Right atrium auricular region (tissue), 2 donors: ENCODE data around the gene TMEM156. TPM values are rescaled to one million over a fixed set of nuclear protein-coding genes. Genes with fewer than 3 reads are reported as not detected.
"Not testable (repeated sequence)": the region's sequence is repeated elsewhere in the genome, so short reads cannot be mapped to it uniquely, and the experiment has no call there.

Experiments
- DNase-seq: peaks from one replicate; pipeline ENCODE4 v3.0.0-alpha.2; 2019; ENCODE audit warnings: low spot score
- H3K27ac ChIP-seq, 2 donors: fragments of 200-600 bp; sonication (generic); 1 replicate in 1 of 2; 2 replicates in 1 of 2; pipeline ENCODE4 v1.5.1; 2016 to 2019
- H3K27me3 ChIP-seq, 2 donors: fragments of 200-600 bp; sonication (generic); one replicate each; pipeline versions ENCODE4 v1.5.1 to v1.6.0; 2017 to 2019
- H3K36me3 ChIP-seq: fragments of 200-600 bp; sonication (generic); one replicate; pipeline ENCODE4 v1.5.1; 2016
- H3K4me1 ChIP-seq, 2 donors: fragments of 200-600 bp; sonication (generic); one replicate each; pipeline versions ENCODE4 v1.5.1 to v1.6.0; 2017 to 2019
- H3K4me3 ChIP-seq, 2 donors: fragments of 200-600 bp; sonication (generic); 1 replicate in 1 of 2; 2 replicates in 1 of 2; pipeline ENCODE4 v1.5.1; 2017 to 2019; ENCODE audit warnings: mild to moderate bottlenecking in 1 of 2, moderate library complexity in 1 of 2
- H3K9me3 ChIP-seq, 2 donors: fragments of 200-600 bp; sonication (generic); one replicate each; pipeline ENCODE4 v1.5.1; 2019
- total RNA-seq, 2 donors: library from RNA; depleted of rRNA; stranded (reverse); fragments of >200 nt; gene quantifications; one replicate each; pipeline ENCODE4 v1.1.0, GENCODE V29; 2016
- TF ChIP-seq, protein P1 (sequence below), 2 donors: fragments of 200-600 bp; sonication (generic); IDR thresholded peaks; one replicate each; pipeline ENCODE4 v1.5.1; 2019; ENCODE audit warnings: antibody characterized with exemption in 2 of 2

Gene TMEM156
- total RNA-seq, 2 donors from 2014 or later: not detected

DNA sequence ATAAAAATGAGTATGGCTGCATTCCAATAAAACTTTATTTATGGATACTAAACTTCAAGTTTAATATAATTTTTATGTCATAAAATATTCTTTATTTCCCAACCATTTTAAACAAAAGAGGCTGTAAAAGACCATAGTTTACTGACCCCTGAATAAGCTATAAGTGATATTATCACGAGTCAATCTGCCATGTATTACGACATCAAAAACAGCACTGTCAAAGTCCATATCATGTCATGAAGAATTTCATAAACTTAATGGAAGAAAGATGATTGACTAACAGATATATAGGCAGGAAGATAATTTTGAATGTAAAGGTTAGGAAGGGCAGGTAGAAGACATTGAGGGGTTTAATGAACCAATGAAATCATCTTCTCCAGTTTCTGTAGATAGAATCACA lies 18.2 kb downstream of the TMEM156 start:
- Histone ChIP-seq H3K36me3 (no peaks in the 10 kb centered on the region), H3K27ac (no peak overlapping the region), H3K9me3 (peaks cover 0 to 10% of the 10 kb centered on the region in 2 donors), H3K4me3 (no peak overlapping the region), H3K27me3 (no peaks in the 10 kb centered on the region), H3K4me1 (no peaks in the 10 kb centered on the region)
- TF ChIP-seq, protein P1, sequence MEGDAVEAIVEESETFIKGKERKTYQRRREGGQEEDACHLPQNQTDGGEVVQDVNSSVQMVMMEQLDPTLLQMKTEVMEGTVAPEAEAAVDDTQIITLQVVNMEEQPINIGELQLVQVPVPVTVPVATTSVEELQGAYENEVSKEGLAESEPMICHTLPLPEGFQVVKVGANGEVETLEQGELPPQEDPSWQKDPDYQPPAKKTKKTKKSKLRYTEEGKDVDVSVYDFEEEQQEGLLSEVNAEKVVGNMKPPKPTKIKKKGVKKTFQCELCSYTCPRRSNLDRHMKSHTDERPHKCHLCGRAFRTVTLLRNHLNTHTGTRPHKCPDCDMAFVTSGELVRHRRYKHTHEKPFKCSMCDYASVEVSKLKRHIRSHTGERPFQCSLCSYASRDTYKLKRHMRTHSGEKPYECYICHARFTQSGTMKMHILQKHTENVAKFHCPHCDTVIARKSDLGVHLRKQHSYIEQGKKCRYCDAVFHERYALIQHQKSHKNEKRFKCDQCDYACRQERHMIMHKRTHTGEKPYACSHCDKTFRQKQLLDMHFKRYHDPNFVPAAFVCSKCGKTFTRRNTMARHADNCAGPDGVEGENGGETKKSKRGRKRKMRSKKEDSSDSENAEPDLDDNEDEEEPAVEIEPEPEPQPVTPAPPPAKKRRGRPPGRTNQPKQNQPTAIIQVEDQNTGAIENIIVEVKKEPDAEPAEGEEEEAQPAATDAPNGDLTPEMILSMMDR (IDR thresholded peaks at IDR 0.05): no peak
- no peak for DNase-seq

DNA sequence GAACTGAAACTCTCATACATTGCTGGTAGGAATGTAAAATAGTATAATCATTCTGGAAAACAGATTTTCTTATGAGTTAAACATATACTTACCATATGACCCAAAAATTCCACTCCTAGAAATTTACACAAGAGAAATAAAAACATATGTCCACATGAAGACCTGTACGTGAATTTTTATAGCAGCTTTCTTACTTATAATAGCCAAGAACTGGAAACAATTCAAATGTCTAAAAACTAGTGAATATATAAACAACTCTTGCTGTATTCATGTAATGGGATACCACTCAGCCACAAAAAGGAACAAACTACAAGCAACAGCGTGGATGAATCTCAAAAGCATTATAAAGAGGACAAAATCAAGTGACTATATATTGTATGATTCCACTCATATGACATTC lies 27.5 kb downstream of the TMEM156 start:
- Histone ChIP-seq H3K4me3 (no peak overlapping the region), H3K4me1 (no peaks in the 10 kb centered on the region), H3K27me3 (no peaks in the 10 kb centered on the region), H3K36me3 (no peaks in the 10 kb centered on the region), H3K27ac (no peak overlapping the region), H3K9me3 (peaks cover under 1 to 3% of the 10 kb centered on the region in 2 donors)
- no peak for DNase-seq
- TF ChIP-seq, protein P1 (IDR thresholded peaks at IDR 0.05): no peak

DNA sequence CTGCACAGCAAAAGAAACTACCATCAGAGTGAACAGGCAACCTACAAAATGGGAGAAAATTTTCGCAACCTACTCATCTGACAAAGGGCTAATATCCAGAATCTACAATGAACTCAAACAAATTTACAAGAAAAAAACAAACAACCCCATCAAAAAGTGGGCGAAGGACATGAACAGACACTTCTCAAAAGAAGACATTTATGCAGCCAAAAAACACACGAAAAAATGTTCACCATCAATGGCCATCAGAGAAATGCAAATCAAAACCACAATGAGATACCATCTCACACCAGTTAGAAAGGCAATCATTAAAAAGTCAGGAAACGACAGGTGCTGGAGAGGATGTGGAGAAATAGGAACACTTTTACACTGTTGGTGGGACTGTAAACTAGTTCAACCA lies 30.2 kb downstream of the TMEM156 start:
- DNase-seq, H3K27me3 ChIP-seq, H3K4me1 ChIP-seq, H3K27ac ChIP-seq, H3K36me3 ChIP-seq, H3K4me3 ChIP-seq: not testable (repeated sequence)
- peaks cover 4 to 11% of the 10 kb centered on the region in 2 donors for H3K9me3 ChIP-seq

DNA sequence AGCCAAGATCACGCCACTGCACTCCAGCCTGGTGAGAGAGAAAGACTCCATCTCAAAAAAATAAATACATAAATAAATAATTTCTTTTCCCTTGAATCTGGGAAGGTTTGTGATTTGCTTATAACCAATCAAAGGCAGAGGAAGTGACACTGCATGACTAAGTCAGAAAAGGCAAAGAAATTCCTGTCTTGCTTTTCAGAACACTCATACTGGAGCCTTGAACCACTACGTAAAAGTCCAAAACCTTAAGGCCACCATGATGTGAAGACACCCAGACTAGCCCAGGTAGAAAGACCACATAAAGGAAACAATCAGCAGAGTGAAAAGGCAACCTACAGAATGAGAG lies 36.6 kb downstream of the TMEM156 start:
- H3K4me3 ChIP-seq: no peak overlapping the region
- peaks cover 4 to 11% of the 10 kb centered on the region in 2 donors for H3K9me3 ChIP-seq
- H3K27me3 ChIP-seq: no peaks in the 10 kb centered on the region

DNA sequence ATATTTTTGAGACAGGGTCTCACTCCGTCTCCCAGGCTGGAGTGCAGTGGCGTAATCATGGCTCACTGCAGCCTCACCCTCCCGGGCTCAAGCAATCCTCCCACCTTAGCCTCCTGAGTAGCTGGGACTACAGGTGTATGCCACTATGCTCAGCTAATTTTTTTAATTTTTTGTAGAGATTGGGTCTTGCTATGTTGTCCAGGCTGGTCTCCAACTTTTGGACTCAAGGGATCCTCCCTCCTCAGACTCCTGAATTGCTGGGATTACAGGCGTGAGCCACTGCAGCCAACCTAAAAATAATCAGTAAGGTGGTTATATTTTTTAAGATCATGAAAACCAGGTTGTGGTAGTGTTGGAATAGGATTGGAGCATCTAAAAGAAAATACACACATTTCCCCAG lies 38.1 kb downstream of the TMEM156 start:
- DNase-seq: no peak
- Histone ChIP-seq H3K9me3 (peaks cover 0 to 1% of the 10 kb centered on the region in 2 donors), H3K4me1 (no peaks in the 10 kb centered on the region), H3K27me3 (no peaks in the 10 kb centered on the region), H3K27ac (no peak overlapping the region), H3K4me3 (no peak overlapping the region), H3K36me3 (no peaks in the 10 kb centered on the region)
- TF ChIP-seq, protein P1 (IDR thresholded peaks at IDR 0.05): no peak

More for the DNA sequence above, 36.6 kb downstream of the TMEM156 start:
- DNase-seq: no peak
- Histone ChIP-seq H3K36me3 (no peaks in the 10 kb centered on the region), H3K27ac (no peak overlapping the region), H3K4me1 (no peaks in the 10 kb centered on the region)
- TF ChIP-seq, protein P1 (IDR thresholded peaks at IDR 0.05): no peak

DNA sequence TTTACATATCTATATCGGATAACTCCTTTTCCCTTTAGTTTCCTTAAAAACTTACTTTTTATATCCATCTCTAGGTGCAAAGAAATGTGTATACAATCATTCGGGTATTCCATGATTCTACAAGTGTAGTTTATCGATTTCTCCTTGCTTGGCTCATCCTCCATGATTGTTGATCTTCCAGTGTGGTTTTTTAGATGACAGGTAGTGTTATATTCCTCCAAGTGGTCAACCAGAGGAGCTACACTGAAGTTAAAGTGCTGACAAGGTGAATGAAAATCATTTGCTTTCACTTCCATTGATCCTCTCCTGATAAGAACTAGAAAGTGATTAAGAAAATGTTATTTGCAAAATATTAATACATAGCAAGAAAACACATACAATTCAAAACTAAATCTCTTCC lies 38.5 kb downstream of the TMEM156 start:
- Histone ChIP-seq H3K4me3 (no peak overlapping the region), H3K4me1 (no peaks in the 10 kb centered on the region), H3K27me3 (no peaks in the 10 kb centered on the region), H3K36me3 (no peaks in the 10 kb centered on the region), H3K27ac (no peak overlapping the region), H3K9me3 (no peaks in the 10 kb centered on the region)
- TF ChIP-seq, protein P1 (IDR thresholded peaks at IDR 0.05): no peak
- no peak for DNase-seq
